Inferior parietal cortex (tissue), 1 donor: Measurements from ENCODE around the gene TULP1.

Experiments used
- DNase-seq: peaks from one replicate; pipeline ENCODE4 v3.0.0-alpha.2; 2016; ENCODE audit errors: extremely low spot score

Gene TULP1

DNA sequence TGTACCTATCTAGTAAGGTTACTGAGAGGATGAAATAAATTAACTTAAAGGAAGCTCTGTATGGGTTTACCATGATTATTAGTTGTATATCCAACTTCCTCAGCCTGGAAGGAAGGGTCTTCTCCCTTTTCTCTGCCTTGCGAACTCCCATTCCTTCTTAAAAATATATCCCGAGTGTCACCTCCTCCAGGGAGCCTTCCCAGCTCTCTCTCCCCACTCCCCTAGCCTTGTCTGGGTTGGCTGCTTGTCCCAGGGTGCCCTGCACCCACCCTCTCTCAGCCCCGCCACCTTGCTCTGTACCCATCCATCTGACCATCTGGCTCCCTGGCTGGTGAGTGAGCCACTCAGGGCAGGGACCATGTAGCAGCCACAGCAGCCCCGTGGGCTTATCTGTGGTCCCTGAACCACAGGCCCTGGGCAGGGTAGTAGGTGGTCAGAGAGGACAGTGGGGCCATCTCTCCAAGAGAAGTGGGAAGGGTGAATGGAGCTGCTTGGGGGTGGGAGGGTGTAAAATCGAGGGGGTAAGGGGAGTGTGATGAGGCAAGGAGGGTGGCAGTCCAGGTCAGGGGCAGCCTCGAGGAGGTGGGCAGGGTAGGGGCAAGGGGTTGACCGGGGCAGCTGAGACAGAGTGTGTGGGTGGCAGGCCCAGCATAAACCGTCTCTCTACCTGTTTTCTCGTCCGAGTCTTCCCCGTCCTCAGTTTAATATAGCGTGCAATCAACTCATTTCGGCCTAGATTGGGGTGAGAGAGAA is 28.6 kb downstream of the TULP1 start:
- DNase-seq: no peak

DNA sequence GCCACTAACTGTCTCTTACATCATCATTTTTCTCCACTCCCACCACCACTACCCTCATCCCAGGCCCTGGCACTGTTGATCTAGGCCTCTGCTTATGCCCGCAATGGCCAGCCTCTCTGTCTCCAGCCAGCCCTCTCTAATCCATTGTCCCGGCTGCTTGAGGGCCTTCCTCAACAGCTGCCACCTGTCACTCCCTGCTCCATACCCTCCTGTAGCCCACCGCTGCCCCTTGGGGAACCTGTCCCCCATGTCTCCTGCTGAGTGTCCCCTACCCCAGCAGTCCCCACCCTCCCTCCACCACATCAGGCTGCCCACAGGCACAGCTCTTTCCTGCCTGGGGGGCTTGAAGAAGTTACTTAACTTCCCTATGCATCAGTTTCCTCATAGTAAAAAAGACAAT is 29.2 kb downstream of the TULP1 start:
- no peak for DNase-seq

- no peak for DNase-seq
Measured at GRCh38 chr6:35483062-35483461, 29.6 kb downstream of the TULP1 start.

- no peak for DNase-seq
Measured at GRCh38 chr6:35481226-35481625, 31.5 kb downstream of the TULP1 start.

GRCh38 chr6:35480176-35480575 is 32.5 kb downstream of the TULP1 start:
- no peak for DNase-seq

DNA sequence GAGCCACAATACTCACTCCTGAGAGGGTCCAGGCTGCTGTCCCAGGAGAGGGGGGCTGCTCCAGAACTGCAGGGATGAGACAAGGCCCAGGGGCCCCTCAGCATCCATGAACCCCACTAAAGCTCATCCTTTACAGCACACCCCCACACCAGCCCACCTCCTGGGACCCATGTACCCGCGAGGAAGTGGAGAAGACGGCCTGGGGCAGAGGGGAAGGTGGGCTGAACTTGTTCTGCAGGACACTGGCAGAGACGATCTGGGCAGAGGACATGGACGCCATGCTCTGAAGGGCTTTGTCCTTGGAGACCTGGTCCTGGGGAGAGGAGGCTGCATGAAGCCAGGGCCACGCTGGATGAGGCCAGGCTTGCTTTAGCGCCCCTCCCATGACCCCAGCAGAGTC is 34.4 kb downstream of the TULP1 start:
- no peak for DNase-seq

- DNase-seq: no peak
Measured at GRCh38 chr6:35477551-35478179, 35.0 kb downstream of the TULP1 start.

- no peak for DNase-seq
Measured at GRCh38 chr6:35477028-35477427, 35.7 kb downstream of the TULP1 start.

GRCh38 chr6:35476004-35476403 is 36.7 kb downstream of the TULP1 start:
- no peak for DNase-seq

- no peak for DNase-seq
Measured at GRCh38 chr6:35475573-35475972, 37.1 kb downstream of the TULP1 start.

GRCh38 chr6:35474942-35475570 is 37.6 kb downstream of the TULP1 start:
- no peak for DNase-seq

- DNase-seq: no peak
Measured at GRCh38 chr6:35474131-35474941, 38.4 kb downstream of the TULP1 start.

GRCh38 chr6:35473850-35474130 is 38.9 kb downstream of the TULP1 start:
- no peak for DNase-seq

- no peak for DNase-seq
Measured at GRCh38 chr6:35473075-35473849, 39.4 kb downstream of the TULP1 start.

DNA sequence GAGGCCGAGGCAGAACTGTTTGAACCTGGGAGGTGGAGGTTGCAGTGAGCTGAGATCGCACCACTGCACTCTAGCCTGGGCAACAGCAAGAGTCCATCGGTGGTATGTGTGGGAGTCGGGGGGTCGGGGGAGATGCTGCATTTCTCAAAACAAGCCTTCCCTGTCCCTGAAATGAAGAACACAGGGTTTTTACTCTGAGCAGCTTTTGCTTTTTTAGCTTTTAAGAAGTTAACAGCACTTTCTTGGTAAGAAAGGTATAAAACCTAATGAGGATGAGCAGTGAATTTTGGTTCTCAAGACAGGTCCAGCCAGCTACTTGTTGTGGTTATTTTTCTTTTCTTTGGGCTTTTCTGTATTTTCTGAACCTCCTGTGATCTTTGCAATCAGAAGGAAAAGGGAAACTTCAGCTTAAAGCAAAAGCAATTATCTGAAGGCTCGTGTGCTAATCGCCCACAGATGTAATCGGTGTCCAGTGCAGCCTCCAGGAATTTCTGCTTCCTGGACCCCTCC is 40.8 kb downstream of the TULP1 start:
- no peak for DNase-seq

DNA sequence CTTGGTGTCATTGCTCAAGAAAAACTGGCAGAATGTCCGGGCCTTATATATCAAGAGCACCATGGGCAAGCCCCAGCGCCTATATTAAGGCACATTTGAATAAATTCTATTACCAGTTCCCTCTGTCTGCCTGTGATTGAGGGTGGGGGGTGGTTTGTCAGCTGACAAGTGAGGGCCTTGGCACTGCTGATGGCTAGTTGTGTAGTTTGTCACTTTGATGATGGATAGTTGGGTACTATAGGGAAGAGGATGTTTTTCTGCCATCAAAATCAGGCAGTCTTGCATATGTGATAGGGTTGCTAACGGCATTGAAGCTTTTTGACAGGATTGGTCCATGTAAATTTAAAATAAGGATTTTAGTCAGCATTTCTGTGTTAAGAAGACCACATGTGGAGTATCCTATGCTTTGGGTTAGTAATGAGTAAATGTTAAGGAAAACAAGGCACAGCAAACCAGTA is 42.0 kb downstream of the TULP1 start:
- no peak for DNase-seq

- no peak for DNase-seq
Measured at GRCh38 chr6:35469751-35470662, 42.7 kb downstream of the TULP1 start.

GRCh38 chr6:35468980-35469750 is 43.5 kb downstream of the TULP1 start:
- no peak for DNase-seq

- peak; percentile 99 for DNase-seq
Measured at GRCh38 chr6:35468181-35468979, 44.3 kb downstream of the TULP1 start, which contains the start of gene RPL10A. RPL10A (plus strand) TSS chr6:35468401; CDS start chr6:35468435, 34 bp downstream.
